ENCODE measurements around the gene ADPRH. TPM values are rescaled to one million over a fixed set of nuclear protein-coding genes. Genes with fewer than 3 reads are reported as not detected.

The ADPRH gene
- total RNA-seq, 4 donors from 2014 or later: 1.8 to 2.4 (median 2.3) TPM

DNA sequence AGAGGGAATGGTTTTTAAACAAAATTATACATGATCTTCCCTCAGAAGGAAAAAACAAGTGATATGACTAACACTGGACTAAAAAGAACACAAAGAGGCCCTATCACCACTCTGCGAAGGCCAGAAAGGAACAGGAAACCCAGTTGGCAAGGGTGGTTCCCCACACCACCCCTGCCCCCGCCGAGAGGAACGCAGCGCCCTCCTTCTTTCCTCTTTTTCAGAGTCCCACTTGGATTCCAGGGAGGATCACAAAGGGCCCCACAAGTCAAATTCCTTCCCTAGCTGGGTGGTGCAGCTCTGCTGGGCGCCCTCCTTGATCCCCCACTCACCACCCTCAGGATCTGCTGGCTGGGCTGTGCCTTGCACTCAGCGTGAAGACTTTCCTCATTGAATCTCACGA, 48.2 kb downstream of the ADPRH start:
- no peaks in the 10 kb centered on the region for H3K36me3 ChIP-seq
- intact Hi-C loops (cut with DNase I; ENCODE audit: low total_unique reads) (no loop called here), in situ Hi-C loops (cut with MboI; ENCODE audit: low pct_ligation_motif_present in 1 of 4, low pct_unique_long_range_greater_than_20kb in 1 of 4, low sequenced_read_pairs in 3 of 4) (no loop called here)
- H3K27me3 ChIP-seq: no peaks in the 10 kb centered on the region
- DNase-seq: peak; percentile 28
- WGBS, 2 donors (ENCODE audit: low coverage in 1 of 2): 62 to 92% methylated on average over 2 to 8 of the region's 8 CpGs
- no peak overlapping the region for H3K4me3 ChIP-seq
- no peaks in the 10 kb centered on the region for H3K9me3 ChIP-seq
- TF ChIP-seq POLR2AphosphoS5 (IDR thresholded peaks at IDR 0.05) (no peak), EP300 (IDR thresholded peaks at IDR 0.05; ENCODE audit: low read depth) (no peak), POLR2A (IDR thresholded peaks at IDR 0.05) (no peak)
- TF ChIP-seq, protein P1, sequence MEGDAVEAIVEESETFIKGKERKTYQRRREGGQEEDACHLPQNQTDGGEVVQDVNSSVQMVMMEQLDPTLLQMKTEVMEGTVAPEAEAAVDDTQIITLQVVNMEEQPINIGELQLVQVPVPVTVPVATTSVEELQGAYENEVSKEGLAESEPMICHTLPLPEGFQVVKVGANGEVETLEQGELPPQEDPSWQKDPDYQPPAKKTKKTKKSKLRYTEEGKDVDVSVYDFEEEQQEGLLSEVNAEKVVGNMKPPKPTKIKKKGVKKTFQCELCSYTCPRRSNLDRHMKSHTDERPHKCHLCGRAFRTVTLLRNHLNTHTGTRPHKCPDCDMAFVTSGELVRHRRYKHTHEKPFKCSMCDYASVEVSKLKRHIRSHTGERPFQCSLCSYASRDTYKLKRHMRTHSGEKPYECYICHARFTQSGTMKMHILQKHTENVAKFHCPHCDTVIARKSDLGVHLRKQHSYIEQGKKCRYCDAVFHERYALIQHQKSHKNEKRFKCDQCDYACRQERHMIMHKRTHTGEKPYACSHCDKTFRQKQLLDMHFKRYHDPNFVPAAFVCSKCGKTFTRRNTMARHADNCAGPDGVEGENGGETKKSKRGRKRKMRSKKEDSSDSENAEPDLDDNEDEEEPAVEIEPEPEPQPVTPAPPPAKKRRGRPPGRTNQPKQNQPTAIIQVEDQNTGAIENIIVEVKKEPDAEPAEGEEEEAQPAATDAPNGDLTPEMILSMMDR (IDR thresholded peaks at IDR 0.05): no peak
- H3K4me1 ChIP-seq: peaks cover 0 to 9% (median 4%) of the 10 kb centered on the region in 4 donors
- peak overlapping the region in 2 of 4 donors; percentile 2 to 9 for H3K27ac ChIP-seq

DNA sequence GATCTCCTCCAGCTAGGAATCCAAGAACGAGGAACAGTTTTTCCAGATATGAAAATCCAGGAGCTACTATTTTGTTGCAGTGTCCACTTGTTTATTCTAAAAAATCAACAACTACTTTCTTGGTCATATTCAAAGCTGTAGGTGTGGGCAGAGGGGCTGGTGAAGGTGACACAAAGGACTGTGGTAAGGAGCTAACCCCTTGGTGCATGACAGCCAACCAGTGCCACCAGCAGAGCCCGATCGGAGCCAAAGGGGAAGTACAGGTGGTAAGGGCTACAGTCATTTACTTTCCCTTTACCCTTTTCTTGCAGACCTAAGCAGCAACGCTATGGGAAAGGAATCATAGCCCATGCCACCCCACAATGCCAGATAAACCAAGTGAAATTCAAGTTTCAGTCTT, 49.1 kb downstream of the ADPRH start:
- intact Hi-C loops (cut with DNase I; ENCODE audit: low total_unique reads): no loop called here
- H3K4me3 ChIP-seq: no peak overlapping the region
- H3K27me3 ChIP-seq: no peaks in the 10 kb centered on the region
- in situ Hi-C loops (cut with MboI; ENCODE audit: low pct_ligation_motif_present in 1 of 4, low pct_unique_long_range_greater_than_20kb in 1 of 4, low sequenced_read_pairs in 3 of 4): no loop called here
- no peaks in the 10 kb centered on the region for H3K36me3 ChIP-seq
- H3K27ac ChIP-seq: peak overlapping the region in 1 of 4 donors; percentile 10
- WGBS, 2 donors (ENCODE audit: low coverage in 1 of 2): 90 to 100% methylated on average over 1 to 4 of the region's 4 CpGs
- H3K4me1 ChIP-seq: peaks cover 0 to 9% (median 4%) of the 10 kb centered on the region in 4 donors
- DNase-seq: no peak
- H3K9me3 ChIP-seq: no peaks in the 10 kb centered on the region
- no peak for TF ChIP-seq POLR2A (IDR thresholded peaks at IDR 0.05)
- no peak for TF ChIP-seq POLR2AphosphoS5 (IDR thresholded peaks at IDR 0.05)
- no peak for TF ChIP-seq EP300 (IDR thresholded peaks at IDR 0.05; ENCODE audit: low read depth)
- TF ChIP-seq, protein P1 (IDR thresholded peaks at IDR 0.05): no peak

GRCh38 chr3:119628816-119629445, 49.6 kb downstream of the ADPRH start:
- H3K27ac ChIP-seq: no peak overlapping the region
- DNase-seq: no peak
- WGBS, 2 donors (ENCODE audit: low coverage in 1 of 2): 35 to 86% methylated on average over 1 of the region's 1 CpG

GRCh38 chr3:119630128-119630879, 51.0 kb downstream of the ADPRH start:
- no peak for DNase-seq
- intact Hi-C loops (cut with DNase I; ENCODE audit: low total_unique reads) (no loop called here), in situ Hi-C loops (cut with MboI; ENCODE audit: low pct_ligation_motif_present in 1 of 4, low pct_unique_long_range_greater_than_20kb in 1 of 4, low sequenced_read_pairs in 3 of 4) (no loop called here)
- 71 to 82% methylated on average over 6 to 8 of the region's 8 CpGs for WGBS, 2 donors (ENCODE audit: low coverage in 1 of 2)
- Histone ChIP-seq H3K9me3 (no peaks in the 10 kb centered on the region), H3K36me3 (no peaks in the 10 kb centered on the region), H3K4me1 (peaks cover 0 to 9% (median 4%) of the 10 kb centered on the region in 4 donors), H3K27me3 (no peaks in the 10 kb centered on the region), H3K4me3 (no peak overlapping the region), H3K27ac (peak overlapping the region; percentile 15 to 61 (median 36))
- TF ChIP-seq POLR2AphosphoS5 (IDR thresholded peaks at IDR 0.05): no peak
- TF ChIP-seq POLR2A (IDR thresholded peaks at IDR 0.05): no peak
- no peak for TF ChIP-seq EP300 (IDR thresholded peaks at IDR 0.05; ENCODE audit: low read depth)
- TF ChIP-seq, protein P1 (IDR thresholded peaks at IDR 0.05): no peak

More at GRCh38 chr3:119628816-119629445, 49.6 kb downstream of the ADPRH start:
- no peaks in the 10 kb centered on the region for H3K27me3 ChIP-seq
- TF ChIP-seq POLR2A (IDR thresholded peaks at IDR 0.05): no peak
- TF ChIP-seq EP300 (IDR thresholded peaks at IDR 0.05; ENCODE audit: low read depth): no peak
- TF ChIP-seq, protein P1 (IDR thresholded peaks at IDR 0.05): no peak
- TF ChIP-seq POLR2AphosphoS5 (IDR thresholded peaks at IDR 0.05): no peak
- in situ Hi-C loops (cut with MboI; ENCODE audit: low pct_ligation_motif_present in 1 of 4, low pct_unique_long_range_greater_than_20kb in 1 of 4, low sequenced_read_pairs in 3 of 4): no loop called here
- H3K4me1 ChIP-seq: peaks cover 0 to 9% (median 4%) of the 10 kb centered on the region in 4 donors
- no peaks in the 10 kb centered on the region for H3K9me3 ChIP-seq
- H3K4me3 ChIP-seq: no peak overlapping the region
- no peaks in the 10 kb centered on the region for H3K36me3 ChIP-seq
- intact Hi-C loops (cut with DNase I; ENCODE audit: low total_unique reads): no loop called here
